Measurements from ENCODE around the gene GPR180.
"Not testable (repeated sequence)": the region's sequence is repeated elsewhere in the genome, so short reads cannot be mapped to it uniquely, and the experiment has no call there.

GPR180 gene

GRCh38 chr13:94630858-94631257, 29.2 kb downstream of the GPR180 start:
- DNase-seq, result no peak
- TF ChIP-seq, protein P1, sequence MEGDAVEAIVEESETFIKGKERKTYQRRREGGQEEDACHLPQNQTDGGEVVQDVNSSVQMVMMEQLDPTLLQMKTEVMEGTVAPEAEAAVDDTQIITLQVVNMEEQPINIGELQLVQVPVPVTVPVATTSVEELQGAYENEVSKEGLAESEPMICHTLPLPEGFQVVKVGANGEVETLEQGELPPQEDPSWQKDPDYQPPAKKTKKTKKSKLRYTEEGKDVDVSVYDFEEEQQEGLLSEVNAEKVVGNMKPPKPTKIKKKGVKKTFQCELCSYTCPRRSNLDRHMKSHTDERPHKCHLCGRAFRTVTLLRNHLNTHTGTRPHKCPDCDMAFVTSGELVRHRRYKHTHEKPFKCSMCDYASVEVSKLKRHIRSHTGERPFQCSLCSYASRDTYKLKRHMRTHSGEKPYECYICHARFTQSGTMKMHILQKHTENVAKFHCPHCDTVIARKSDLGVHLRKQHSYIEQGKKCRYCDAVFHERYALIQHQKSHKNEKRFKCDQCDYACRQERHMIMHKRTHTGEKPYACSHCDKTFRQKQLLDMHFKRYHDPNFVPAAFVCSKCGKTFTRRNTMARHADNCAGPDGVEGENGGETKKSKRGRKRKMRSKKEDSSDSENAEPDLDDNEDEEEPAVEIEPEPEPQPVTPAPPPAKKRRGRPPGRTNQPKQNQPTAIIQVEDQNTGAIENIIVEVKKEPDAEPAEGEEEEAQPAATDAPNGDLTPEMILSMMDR (IDR thresholded peaks at IDR 0.05; ENCODE audit: low read depth, low read length), result no peak
- Histone ChIP-seq H3K4me3 (ENCODE audit: low read depth, low read length) (no peak overlapping the region), H3K36me3 (no peaks in the 10 kb centered on the region; the same call in 1 of the 2 replicates), H3K4me1 (no peaks in the 10 kb centered on the region), H3K9me3 (no peaks in the 10 kb centered on the region), H3K27me3 (no peaks in the 10 kb centered on the region)

GRCh38 chr13:94632226-94632980, 30.7 kb downstream of the GPR180 start:
- Histone ChIP-seq H3K36me3 (no peaks in the 10 kb centered on the region), H3K4me3 (ENCODE audit: low read depth, low read length) (no peak overlapping the region), H3K9me3 (no peaks in the 10 kb centered on the region), H3K27me3 (no peaks in the 10 kb centered on the region), H3K4me1 (no peaks in the 10 kb centered on the region)
- TF ChIP-seq, protein P1 (IDR thresholded peaks at IDR 0.05; ENCODE audit: low read depth, low read length), result no peak
- DNase-seq, result no peak

- DNase-seq; H3K4me3 ChIP-seq (ENCODE audit: low read depth, low read length); H3K9me3 ChIP-seq; H3K4me1 ChIP-seq; H3K36me3 ChIP-seq; H3K27me3 ChIP-seq: not testable (repeated sequence)
These were observed 34.4 kb downstream of the GPR180 start for GRCh38 chr13:94636096-94636495.

DNA sequence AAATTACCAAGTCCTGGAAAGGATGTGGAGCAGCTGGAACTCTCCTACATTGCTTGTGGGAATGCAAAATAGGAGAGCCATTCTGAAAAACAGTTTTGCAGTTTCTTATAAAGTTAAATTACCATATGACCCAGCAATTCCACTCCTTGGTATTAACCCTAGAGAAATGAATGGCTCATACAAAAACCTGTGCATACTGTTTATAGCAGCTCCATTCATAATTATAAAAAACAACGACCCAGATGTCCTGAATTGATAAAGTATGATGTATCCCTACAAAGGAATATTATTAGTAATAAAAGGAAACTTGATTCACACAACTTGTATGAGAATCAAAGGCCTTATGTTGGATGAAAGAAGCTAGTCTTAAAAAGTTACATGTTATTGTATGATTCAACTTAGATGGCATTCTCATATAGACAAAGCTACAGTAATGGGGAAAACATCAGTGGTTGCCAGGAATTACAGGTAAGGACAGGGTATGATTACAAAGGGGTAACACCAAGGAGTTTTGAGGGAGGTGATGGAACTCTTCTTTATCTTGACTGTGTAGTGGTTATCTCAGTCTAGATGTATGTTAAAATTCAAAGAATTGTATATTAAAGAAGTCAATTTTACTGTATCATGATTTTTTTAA, 35.4 kb downstream of the GPR180 start:
- Histone ChIP-seq H3K4me1 (no peaks in the 10 kb centered on the region), H3K4me3 (ENCODE audit: low read depth, low read length) (no peak overlapping the region), H3K36me3 (no peaks in the 10 kb centered on the region), H3K9me3 (no peaks in the 10 kb centered on the region), H3K27me3 (peaks cover 4% of the 10 kb centered on the region; the same call in 1 of the 2 replicates)
- no peak for DNase-seq
- TF ChIP-seq, protein P1 (IDR thresholded peaks at IDR 0.05; ENCODE audit: low read depth, low read length), result no peak

DNA sequence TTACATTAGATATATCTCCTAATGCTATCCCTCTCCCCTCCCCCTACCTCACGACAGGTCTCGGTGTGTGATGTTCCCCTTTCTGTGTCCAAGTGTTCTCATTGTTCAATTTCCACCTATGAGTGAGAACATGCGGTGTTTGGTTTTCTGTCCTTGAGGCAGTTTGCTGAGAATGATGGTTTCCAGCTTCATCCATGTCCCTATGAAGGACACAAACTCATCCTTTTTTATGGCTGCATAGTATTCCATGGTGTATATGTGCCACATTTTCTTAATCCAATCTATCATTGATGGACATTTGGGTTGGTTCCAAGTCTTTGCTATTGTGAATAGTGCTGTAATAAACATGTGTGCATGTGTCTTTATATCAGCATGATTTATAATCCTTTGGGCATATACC, 36.0 kb downstream of the GPR180 start:
- not testable (repeated sequence) for H3K4me3 ChIP-seq (ENCODE audit: low read depth, low read length); DNase-seq; H3K9me3 ChIP-seq; H3K36me3 ChIP-seq; H3K27me3 ChIP-seq; H3K4me1 ChIP-seq

DNA sequence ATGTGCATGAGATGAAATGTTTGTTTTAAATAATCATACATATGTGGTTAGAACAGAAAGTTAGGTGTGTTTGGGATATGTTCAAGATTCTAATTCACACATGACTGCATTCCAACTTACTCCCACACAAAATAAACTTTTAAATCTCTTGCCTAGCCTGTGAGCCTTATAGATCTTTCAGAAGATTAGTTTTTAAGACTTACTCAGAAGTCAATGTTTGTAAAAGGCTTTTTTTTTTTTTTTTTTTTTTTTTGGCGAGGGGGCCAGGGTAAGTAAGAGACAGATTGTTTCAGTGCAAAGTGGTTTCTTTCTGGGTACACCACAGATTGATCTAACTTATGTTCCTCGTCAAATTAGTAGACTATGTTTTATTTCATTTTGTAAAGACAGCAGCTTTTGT, 39.1 kb downstream of the GPR180 start:
- peaks cover 4% of the 10 kb centered on the region; the same call in 1 of the 2 replicates for H3K27me3 ChIP-seq
- DNase-seq, result no peak
- no peaks in the 10 kb centered on the region for H3K4me1 ChIP-seq
- TF ChIP-seq, protein P1 (IDR thresholded peaks at IDR 0.05; ENCODE audit: low read depth, low read length), result no peak
- no peak overlapping the region for H3K4me3 ChIP-seq (ENCODE audit: low read depth, low read length)
- no peaks in the 10 kb centered on the region for H3K36me3 ChIP-seq
- no peaks in the 10 kb centered on the region for H3K9me3 ChIP-seq

- DNase-seq, result no peak
- no peak overlapping the region for H3K4me3 ChIP-seq (ENCODE audit: low read depth, low read length)
- TF ChIP-seq, protein P1 (IDR thresholded peaks at IDR 0.05; ENCODE audit: low read depth, low read length), result no peak
These were observed 39.8 kb downstream of the GPR180 start for GRCh38 chr13:94641409-94641941.

More at GRCh38 chr13:94641409-94641941, 39.8 kb downstream of the GPR180 start:
- Histone ChIP-seq H3K9me3 (no peaks in the 10 kb centered on the region), H3K27me3 (peaks cover 4% of the 10 kb centered on the region; the same call in 1 of the 2 replicates), H3K4me1 (no peaks in the 10 kb centered on the region), H3K36me3 (no peaks in the 10 kb centered on the region)

Data from BE2C (cell line).